Peyer's patch (tissue), 4 donors: ENCODE results near the gene ERVW-1. TPM values are rescaled to one million over a fixed set of nuclear protein-coding genes. Genes with fewer than 3 reads are reported as not detected.
"Not testable (repeated sequence)": the region's sequence is repeated elsewhere in the genome, so short reads cannot be mapped to it uniquely, and the experiment has no call there.

Experiments
- DNase-seq, 3 donors: peaks; one replicate each; pipeline ENCODE4 v3.0.0-alpha.2; 2017 to 2019
- H3K27ac ChIP-seq, 4 donors: fragments of 200-600 bp; sonication (generic); one replicate each; pipeline ENCODE4 v1.5.1; 2016 to 2019
- H3K27me3 ChIP-seq, 2 donors: fragments of 200-600 bp; sonication (generic); one replicate each; pipeline ENCODE4 v1.5.1; 2019
- H3K36me3 ChIP-seq, 3 donors: fragments of 200-600 bp; sonication (generic); one replicate each; pipeline ENCODE4 v1.5.1; 2016 to 2019
- H3K4me1 ChIP-seq, 4 donors: fragments of 200-600 bp; sonication (generic); one replicate each; pipeline ENCODE4 v1.5.1; 2016 to 2019
- H3K4me3 ChIP-seq, 4 donors: fragments of 200-600 bp; sonication (generic); 1 replicate in 3 of 4; 2 replicates in 1 of 4; pipeline ENCODE4 v1.5.1; 2016 to 2019; ENCODE audit warnings: mild to moderate bottlenecking in 1 of 4
- H3K9me3 ChIP-seq, 4 donors: fragments of 200-600 bp; sonication (generic); one replicate each; pipeline ENCODE4 v1.5.1; 2016 to 2019; ENCODE audit warnings: mild to moderate bottlenecking in 1 of 4
- CTCF ChIP-seq, 6 experiments: fragments of 450-650 bp in 4 of 6; fragments of 200-600 bp in 2 of 6; sonication (generic) in 1 of 6; IDR thresholded peaks; one replicate each; pipeline ENCODE4 v1.5.1; 2017 to 2019; ENCODE audit warnings: antibody characterized with exemption in 6 of 6, mild to moderate bottlenecking in 3 of 6, moderate library complexity in 1 of 6
- POLR2A ChIP-seq, 2 donors: fragments of 450-650 bp; IDR thresholded peaks; one replicate each; pipeline ENCODE4 v1.5.1; 2017; ENCODE audit warnings: antibody characterized with exemption in 2 of 2, mild to moderate bottlenecking in 2 of 2, moderate library complexity in 2 of 2
- total RNA-seq, 4 donors: library from RNA; depleted of rRNA; stranded (reverse); fragments of >200 nt; gene quantifications; one replicate each; pipeline ENCODE4 v1.1.0, GENCODE V29; 2016

ERVW-1 gene
- not detected for total RNA-seq

- DNase-seq, H3K27ac ChIP-seq, H3K27me3 ChIP-seq, H3K4me3 ChIP-seq, H3K4me1 ChIP-seq, H3K9me3 ChIP-seq, H3K36me3 ChIP-seq: not testable (repeated sequence)
Observed at GRCh38 chr7:92477681-92478080, at the start of gene ERVW-1. Gene ERVW-1, minus strand, starts transcription at chr7:92477946. Its CDS starts 7,565 bp downstream, at chr7:92470381.

GRCh38 chr7:92523110-92523509 is 45.4 kb upstream of the ERVW-1 start:
- no peak for DNase-seq
- TF ChIP-seq CTCF (IDR thresholded peaks at IDR 0.05): no peak
- no peak for TF ChIP-seq POLR2A (IDR thresholded peaks at IDR 0.05)
- H3K4me3 ChIP-seq: no peak overlapping the region
- H3K27ac ChIP-seq: no peak overlapping the region
- peaks cover 0 to 10% (median 3%) of the 10 kb centered on the region in 4 donors for H3K4me1 ChIP-seq
- H3K9me3 ChIP-seq: no peaks in the 10 kb centered on the region
- peaks cover 0 to 5% (median 0%) of the 10 kb centered on the region in 3 donors for H3K36me3 ChIP-seq
- no peaks in the 10 kb centered on the region for H3K27me3 ChIP-seq

- Histone ChIP-seq H3K9me3 (no peaks in the 10 kb centered on the region), H3K4me1 (no peaks in the 10 kb centered on the region), H3K4me3 (no peak overlapping the region), H3K27ac (no peak overlapping the region), H3K36me3 (peaks cover 0 to 24% (median 0%) of the 10 kb centered on the region in 3 donors), H3K27me3 (no peaks in the 10 kb centered on the region)
- no peak for DNase-seq
- TF ChIP-seq CTCF (IDR thresholded peaks at IDR 0.05) (no peak), POLR2A (IDR thresholded peaks at IDR 0.05) (no peak)
Observed at GRCh38 chr7:92520024-92520423, 42.3 kb upstream of the ERVW-1 start.

GRCh38 chr7:92517631-92518030 is 39.9 kb upstream of the ERVW-1 start:
- H3K4me3 ChIP-seq: no peak overlapping the region
- no peaks in the 10 kb centered on the region for H3K9me3 ChIP-seq
- no peaks in the 10 kb centered on the region for H3K4me1 ChIP-seq
- TF ChIP-seq POLR2A (IDR thresholded peaks at IDR 0.05): no peak
- no peak for TF ChIP-seq CTCF (IDR thresholded peaks at IDR 0.05)
- no peak overlapping the region for H3K27ac ChIP-seq
- H3K36me3 ChIP-seq: peaks cover 0 to 27% (median 0%) of the 10 kb centered on the region in 3 donors
- no peak for DNase-seq
- H3K27me3 ChIP-seq: no peaks in the 10 kb centered on the region

GRCh38 chr7:92513167-92513902 is 35.6 kb upstream of the ERVW-1 start:
- DNase-seq: no peak
- H3K27ac ChIP-seq: no peak overlapping the region
- H3K27me3 ChIP-seq: no peaks in the 10 kb centered on the region
- peaks cover 0 to 44% (median 0%) of the 10 kb centered on the region in 3 donors for H3K36me3 ChIP-seq
- no peak for TF ChIP-seq CTCF (IDR thresholded peaks at IDR 0.05)
- no peak for TF ChIP-seq POLR2A (IDR thresholded peaks at IDR 0.05)
- H3K4me3 ChIP-seq: no peak overlapping the region
- H3K4me1 ChIP-seq: no peaks in the 10 kb centered on the region
- no peaks in the 10 kb centered on the region for H3K9me3 ChIP-seq

- H3K9me3 ChIP-seq: no peaks in the 10 kb centered on the region
- H3K27ac ChIP-seq: no peak overlapping the region
- TF ChIP-seq CTCF (IDR thresholded peaks at IDR 0.05) (no peak), POLR2A (IDR thresholded peaks at IDR 0.05) (no peak)
- H3K27me3 ChIP-seq: no peaks in the 10 kb centered on the region
- no peak overlapping the region for H3K4me3 ChIP-seq
- no peak for DNase-seq
- H3K4me1 ChIP-seq: no peaks in the 10 kb centered on the region
- H3K36me3 ChIP-seq: peaks cover 0 to 64% (median 0%) of the 10 kb centered on the region in 3 donors
Observed at GRCh38 chr7:92508946-92509345, 31.2 kb upstream of the ERVW-1 start.
